Ramos (cell line): ENCODE results near the gene MAD2L2.

Experiments
- in situ Hi-C: fragments of 300-500 bp; cut with MboI; formaldehyde crosslinking; loops from one replicate; pipeline ENCODE4 v1.14.3; 2022; ENCODE audit warnings: low sequenced_read_pairs; ENCODE audit not compliant: unreplicated experiment

The MAD2L2 gene

DNA sequence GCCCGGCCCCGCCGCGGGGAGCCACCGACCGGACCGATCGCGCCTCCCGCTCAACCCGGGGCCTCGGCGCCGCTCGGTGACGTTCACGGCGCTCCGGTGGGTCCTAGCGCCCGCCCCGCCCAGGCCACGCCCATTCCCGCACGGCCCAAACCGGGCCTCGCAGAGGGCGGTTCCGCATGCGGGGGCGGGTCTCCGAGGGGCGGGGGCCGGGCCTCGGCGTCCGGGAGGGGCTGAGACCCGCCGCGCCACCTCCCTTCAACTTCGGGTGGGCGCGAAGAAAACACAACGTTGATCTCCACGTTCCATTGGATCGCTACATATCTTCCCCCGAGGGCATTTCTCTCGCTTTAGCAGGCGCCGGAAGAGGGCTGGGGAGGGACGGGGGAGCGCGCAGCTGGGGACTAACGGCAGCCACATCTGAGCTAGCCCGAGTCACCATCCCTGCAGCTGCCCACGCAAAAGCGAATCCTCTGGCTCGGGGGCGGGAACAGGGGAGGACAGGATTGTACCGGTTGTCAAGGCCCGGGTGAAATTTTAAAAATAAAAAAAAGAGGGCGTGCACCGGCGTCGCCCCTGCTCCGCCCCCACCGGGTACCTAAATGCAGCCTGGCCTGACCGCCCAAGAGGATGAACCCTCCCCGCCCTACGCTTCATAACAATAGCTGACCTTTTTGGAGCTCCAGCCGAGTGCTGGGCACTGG, at the start of gene MAD2L2:
TSS of gene MAD2L2 (minus strand) at position 78 of the 701 bp plus-strand sequence. CDS start 547 bp downstream, outside the sequence.
- in situ Hi-C loops: no loop called here

GRCh38 chr1:11730429-11730891, 49.5 kb upstream of the MAD2L2 start:
- in situ Hi-C loops: no loop called here

GRCh38 chr1:11729498-11730428, 48.8 kb upstream of the MAD2L2 start:
- in situ Hi-C loops: no loop called here

- in situ Hi-C loops: no loop called here
Observed at GRCh38 chr1:11729155-11729497, 48.2 kb upstream of the MAD2L2 start.

GRCh38 chr1:11728126-11728806, 47.3 kb upstream of the MAD2L2 start:
- in situ Hi-C loops: no loop called here

DNA sequence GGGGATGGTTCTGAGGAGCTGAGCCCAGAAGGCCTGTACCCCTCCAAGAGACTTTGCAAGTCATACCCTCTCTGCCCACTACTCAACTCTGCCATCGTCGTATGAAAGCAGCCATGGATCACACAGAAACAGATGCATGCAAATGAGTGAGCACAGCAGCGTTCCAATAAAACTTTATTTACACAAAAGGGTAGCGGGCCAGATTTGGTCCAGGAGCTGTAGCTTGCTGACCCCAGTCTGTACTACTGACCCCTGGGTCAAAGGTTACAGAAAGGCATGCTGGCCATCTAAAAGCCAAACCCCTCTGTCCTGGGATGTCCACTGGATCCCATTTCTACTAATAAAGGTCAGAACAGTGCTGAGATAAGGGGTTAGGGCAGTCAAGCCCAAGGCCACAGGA, 46.2 kb upstream of the MAD2L2 start:
- in situ Hi-C loops: no loop called here

- in situ Hi-C loops: no loop called here
Observed at GRCh38 chr1:11725616-11726015, 44.7 kb upstream of the MAD2L2 start.

- in situ Hi-C loops: no loop called here
Observed at GRCh38 chr1:11722538-11722937, 41.6 kb upstream of the MAD2L2 start.

GRCh38 chr1:11721311-11721710, 40.4 kb upstream of the MAD2L2 start:
- in situ Hi-C loops: no loop called here

- in situ Hi-C loops: no loop called here
Observed at GRCh38 chr1:11720525-11720924, 39.6 kb upstream of the MAD2L2 start.

DNA sequence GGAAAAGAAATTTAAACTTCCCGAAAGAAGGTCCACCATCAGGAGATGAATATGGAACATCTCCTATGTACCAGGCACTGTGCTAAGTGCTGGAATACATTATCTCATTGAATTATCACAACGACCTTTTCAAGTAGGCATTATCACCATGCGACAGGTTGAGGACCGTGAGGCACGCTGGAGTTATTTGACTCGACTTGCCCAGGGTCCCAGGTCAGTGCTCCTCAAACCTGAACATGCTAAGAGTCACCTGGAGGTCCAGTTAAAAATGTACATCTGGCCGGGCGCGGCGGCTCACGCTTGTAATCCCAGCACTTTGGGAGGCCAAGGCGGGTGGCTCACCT, 39.1 kb upstream of the MAD2L2 start:
- in situ Hi-C loops: no loop called here

DNA sequence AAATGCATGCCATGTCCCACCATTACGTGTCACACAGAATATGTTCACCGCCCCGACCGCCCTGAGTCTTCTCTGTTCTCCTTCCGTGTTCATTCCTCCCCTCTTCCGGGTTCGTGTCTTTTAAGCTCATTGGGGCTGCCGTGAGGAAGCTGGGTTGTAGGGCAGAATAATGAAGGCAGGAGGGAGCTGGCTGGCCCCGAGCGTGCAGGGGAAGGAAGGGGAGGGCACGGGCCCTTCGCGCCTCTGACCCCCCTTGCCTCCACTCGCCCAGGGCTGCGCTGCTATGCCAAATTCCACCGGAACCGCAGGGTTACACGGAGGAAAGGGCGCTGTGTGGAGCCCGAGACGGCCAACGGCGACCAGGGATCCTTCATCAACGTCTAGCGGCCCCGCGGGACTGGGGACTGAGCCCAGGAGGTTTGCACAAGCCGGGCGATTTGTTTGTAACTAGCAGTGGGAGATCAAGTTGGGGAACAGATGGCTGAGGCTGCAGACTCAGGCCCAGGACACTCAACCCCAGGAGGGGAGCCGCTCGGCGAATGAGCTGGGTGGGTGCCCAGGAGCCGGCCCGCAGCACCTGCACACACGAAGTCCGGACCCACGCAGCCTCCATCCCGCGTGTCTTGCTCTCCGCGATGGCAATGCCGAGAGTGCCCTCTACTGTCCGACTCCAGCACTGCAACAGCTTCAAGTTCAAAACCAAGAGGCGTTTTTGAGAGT, 38.5 kb upstream of the MAD2L2 start:
- in situ Hi-C loops: loop anchor here (5.0 kb wide), 1 partner anchor 57 kb away; the partner anchor contains the start of gene FBXO6

- in situ Hi-C loops: loop anchor here (5.0 kb wide), 1 partner anchor 53 kb away; the partner anchor contains the start of gene FBXO6
Observed at GRCh38 chr1:11714831-11715575, 34.1 kb upstream of the MAD2L2 start.

DNA sequence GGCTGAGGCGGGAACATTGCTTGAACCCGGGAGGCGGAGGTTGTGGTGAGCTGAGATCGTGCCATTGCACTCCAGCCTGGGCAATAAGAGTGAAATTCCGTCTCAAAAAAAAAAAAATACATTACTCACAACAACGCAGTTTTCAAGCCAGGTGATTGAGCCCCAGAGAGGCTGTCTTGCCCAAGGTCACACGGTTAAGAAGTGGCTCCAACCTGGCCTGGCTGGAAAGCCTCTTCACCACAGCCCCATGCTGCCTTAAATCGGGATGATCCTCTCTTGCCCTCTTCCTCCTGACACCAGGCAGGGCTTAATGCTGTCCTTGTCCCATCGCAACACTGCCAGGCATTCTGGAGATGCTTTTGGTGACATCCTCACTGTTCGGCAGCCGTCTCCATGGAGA, 32.1 kb upstream of the MAD2L2 start:
- in situ Hi-C loops: no loop called here

DNA sequence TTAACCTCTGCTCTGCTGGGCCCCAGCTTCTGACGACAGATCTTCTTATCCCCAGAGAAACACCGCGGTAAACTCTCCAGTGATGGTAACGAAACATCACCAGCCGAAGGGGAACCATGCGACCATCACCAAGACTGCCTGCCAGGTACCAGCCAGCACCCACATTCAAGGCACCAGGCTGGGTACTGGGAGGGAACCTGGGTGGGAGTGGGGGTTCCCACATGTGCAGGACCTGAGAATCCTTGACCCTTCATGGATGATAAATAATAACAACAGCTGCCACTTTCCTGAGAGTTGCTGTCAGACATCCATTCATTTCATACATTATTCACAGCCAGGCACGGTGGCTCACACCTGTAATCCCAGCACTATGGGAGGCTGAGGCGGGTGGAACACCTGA, 31.3 kb upstream of the MAD2L2 start:
- in situ Hi-C loops: no loop called here

DNA sequence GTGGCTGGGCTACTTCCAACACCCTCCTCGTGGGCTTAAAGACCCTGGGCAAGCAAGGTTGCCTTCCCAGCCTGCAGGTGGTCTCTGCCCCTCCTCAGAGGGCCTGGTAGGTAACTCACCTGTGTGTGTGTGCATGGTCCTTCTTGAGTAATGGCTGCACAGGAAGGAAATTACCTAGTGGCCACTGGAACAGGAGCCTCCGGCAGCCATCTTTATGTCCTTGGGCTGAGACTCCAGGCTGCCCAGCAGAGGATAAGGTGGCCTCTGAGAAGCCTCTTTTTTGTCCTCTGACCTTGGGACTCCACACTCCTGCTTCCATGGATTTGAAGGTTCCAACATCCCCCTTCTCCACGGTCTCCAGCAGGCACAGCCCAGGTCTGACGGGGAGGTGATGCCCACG, 30.5 kb upstream of the MAD2L2 start:
- in situ Hi-C loops: no loop called here

DNA sequence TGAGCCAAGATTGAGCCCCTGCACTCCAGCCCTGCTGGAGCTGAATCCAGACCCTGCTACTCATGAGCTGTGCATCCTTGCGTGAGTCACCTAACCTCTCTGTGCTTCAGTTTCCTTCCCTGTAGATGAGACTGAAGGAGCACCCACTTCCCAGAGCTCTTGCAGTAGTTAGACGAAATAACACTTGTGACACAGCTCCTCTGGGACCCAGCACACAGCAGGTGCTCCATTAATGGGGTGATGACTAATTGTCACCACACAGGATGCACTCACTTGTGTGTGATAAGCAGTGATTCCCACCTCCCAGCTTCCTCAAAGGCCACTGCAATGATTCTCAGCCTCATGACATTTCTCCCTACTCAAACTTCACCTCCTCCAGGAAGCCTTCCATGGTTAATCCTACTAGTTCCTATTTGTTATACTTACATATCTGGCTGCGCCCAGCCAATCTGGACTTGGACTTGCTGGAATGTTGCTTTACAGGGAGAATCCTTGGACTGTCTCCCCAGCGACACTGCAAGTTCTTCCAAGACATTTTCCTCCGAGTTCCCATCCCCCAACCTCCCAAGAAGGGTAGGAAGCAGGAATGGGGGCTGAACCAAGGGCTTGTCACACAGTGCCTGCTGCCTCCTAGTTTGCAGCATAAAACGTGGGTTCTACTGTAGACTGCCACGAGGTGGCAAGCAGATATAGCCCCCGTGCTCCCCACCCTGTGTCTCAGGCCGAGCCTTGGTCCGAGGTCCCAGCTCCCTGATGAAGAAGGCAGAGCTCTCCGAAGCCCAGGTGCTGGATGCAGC, 27.8 kb upstream of the MAD2L2 start:
- in situ Hi-C loops: no loop called here

DNA sequence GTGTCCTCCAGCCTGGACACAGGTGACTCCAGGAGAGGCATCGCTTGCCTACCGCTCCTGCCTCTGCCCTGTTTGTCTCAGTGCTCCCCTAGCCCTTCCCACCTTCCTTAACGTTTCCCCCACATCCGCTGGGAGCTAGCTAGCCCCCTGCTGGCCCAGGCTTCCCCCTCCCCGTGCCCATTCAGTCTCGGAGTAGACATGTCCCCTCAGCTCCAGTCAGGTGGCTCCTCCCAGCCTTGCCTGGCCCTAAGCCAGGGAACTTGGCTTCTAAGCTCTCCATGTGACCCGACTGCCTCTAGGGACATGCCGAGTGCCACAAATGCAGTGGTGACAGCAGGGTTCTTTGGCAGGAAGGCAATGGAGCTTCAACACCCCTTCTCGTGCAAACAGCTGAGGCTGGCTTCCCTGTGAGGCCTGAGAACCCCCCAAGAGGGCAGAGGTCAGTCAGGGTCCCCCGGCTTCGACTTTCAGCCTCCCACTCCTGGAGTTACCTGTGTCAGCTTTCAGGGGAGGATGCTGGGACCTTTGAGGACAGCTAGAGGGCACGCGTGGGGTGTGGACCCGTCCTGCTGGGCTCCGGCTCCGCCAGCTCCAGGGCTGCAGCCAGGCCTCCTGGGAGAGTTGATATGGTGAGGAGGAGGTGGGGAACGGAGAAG, 26.8 kb upstream of the MAD2L2 start:
- in situ Hi-C loops: no loop called here
